ENCODE measurements around the gene CCDC126. TPM values are rescaled to one million over a fixed set of nuclear protein-coding genes. Genes with fewer than 3 reads are reported as not detected.

CCDC126 gene
- total and polyA plus RNA-seq, 2 of the 4 experiments (the other 2 are of a cell fraction): 4.1 to 5.6 TPM

GRCh38 chr7:23658831-23659427 is 61.7 kb downstream of the CCDC126 start:
- intact Hi-C loops (cut with micrococcal nuclease): no loop called here
- in situ Hi-C loops (cut with MboI; ENCODE audit: low sequenced_read_pairs): no loop called here
- CTCF ChIA-PET: no interaction called here

More at GRCh38 chr7:23658831-23659427, 61.7 kb downstream of the CCDC126 start:
- Histone ChIP-seq H3K56ac (ENCODE audit: extremely low read depth, insufficient read depth, low read length) (no peak overlapping the region), H4K8ac (ENCODE audit: low read depth in 2 of 2, low read length in 2 of 2) (no peak overlapping the region), H3K27me3 (ENCODE audit: control insufficient read depth, insufficient read depth, low read length) (no peaks in the 10 kb centered on the region), H3K27ac (ENCODE audit: insufficient read depth, low read length) (no peak overlapping the region), H3K14ac (replicated peaks; ENCODE audit: low read depth, low read length) (no peak overlapping the region), H3K4ac (ENCODE audit: low read depth, low read length) (no peak overlapping the region), H3K4me3 (ENCODE audit: insufficient read depth, low read depth, low read length) (no peak overlapping the region), H2BK120ac (ENCODE audit: low read depth, low read length) (no peak overlapping the region), H2BK20ac (ENCODE audit: low read depth, low read length) (no peak overlapping the region), H3K9me1 (ENCODE audit: insufficient read depth, low read length) (no peaks in the 10 kb centered on the region), H3K4me1 (ENCODE audit: control insufficient read depth, insufficient read depth, low read length) (peaks cover 1% of the 10 kb centered on the region; the same call in 1 of the 2 replicates), H3K36me3 (ENCODE audit: control insufficient read depth, insufficient read depth, low read length) (no peaks in the 10 kb centered on the region), H2AFZ (replicated peaks; ENCODE audit: low read length, poor library complexity) (no peak overlapping the region), H4K5ac (ENCODE audit: low read depth, low read length) (no peak overlapping the region), H4K20me1 (ENCODE audit: insufficient read depth, low read length) (no peaks in the 10 kb centered on the region), H3K9me3 (ENCODE audit: control insufficient read depth, insufficient read depth, low read length) (peaks cover 11% of the 10 kb centered on the region), H3K4me2 (ENCODE audit: low read depth, low read length) (no peak overlapping the region), H4K91ac (ENCODE audit: insufficient read depth, low read depth, low read length) (no peak overlapping the region), H2BK5ac (ENCODE audit: low read depth, low read length, poor library complexity, severe bottlenecking) (no peak overlapping the region), H3K9ac (ENCODE audit: low read depth, low read length) (no peak overlapping the region), H2AK5ac (ENCODE audit: low read depth, low read length) (no peak overlapping the region), H3K18ac (ENCODE audit: low read depth, low read length) (no peak overlapping the region), H3K23ac (ENCODE audit: low read depth, low read length) (no peak overlapping the region), H2AK9ac (replicated peaks; ENCODE audit: low read depth, low read length, poor library complexity) (no peak overlapping the region), H3K79me1 (ENCODE audit: low read depth in 1 of 2, low read length in 2 of 2) (no peaks in the 10 kb centered on the region), H2BK15ac (ENCODE audit: low read depth, low read length) (no peak overlapping the region)
- DNase-seq: no peak
- ATAC-seq (ENCODE audit: low read depth): no peak
- dilution Hi-C loops (cut with HindIII; ENCODE audit: low sequenced_read_pairs, unreplicated experiment): no loop called here
- TF ChIP-seq FOS (IDR thresholded peaks at IDR 0.05; ENCODE audit: low read depth, low read length) (no peak), MAZ (IDR thresholded peaks at IDR 0.05; ENCODE audit: borderline replicate concordance, low read depth, low read length) (no peak), BHLHE40 (IDR thresholded peaks at IDR 0.05; ENCODE audit: low read depth, low read length) (no peak), SMC3 (IDR thresholded peaks at IDR 0.05; ENCODE audit: low read depth, low read length) (no peak), NFE2L2 (IDR thresholded peaks at IDR 0.05; ENCODE audit: low read depth, low read length) (no peak), RAD21 (IDR thresholded peaks at IDR 0.05; ENCODE audit: low read length) (no peak), ELK1 (IDR thresholded peaks at IDR 0.05; ENCODE audit: borderline replicate concordance, low read depth, low read length) (no peak), USF2 (IDR thresholded peaks at IDR 0.05; ENCODE audit: low read depth, low read length) (no peak), CTCF (conservative IDR thresholded peaks at IDR 0.05; ENCODE audit: low read depth, low read length) (no peak), POLR2A (IDR thresholded peaks at IDR 0.05; ENCODE audit: low read depth, low read length) (no peak), RFX5 (IDR thresholded peaks at IDR 0.05; ENCODE audit: low read depth, low read length) (no peak), RCOR1 (IDR thresholded peaks at IDR 0.05; ENCODE audit: insufficient replicate concordance, low read length) (no peak), MAFK (IDR thresholded peaks at IDR 0.05; ENCODE audit: low read depth, low read length) (no peak), CEBPB (IDR thresholded peaks at IDR 0.05; ENCODE audit: low read depth, low read length) (no peak), CHD1 (IDR thresholded peaks at IDR 0.05; ENCODE audit: low read depth, low read length) (no peak), MXI1 (IDR thresholded peaks at IDR 0.05; ENCODE audit: borderline replicate concordance, low read depth, low read length) (no peak)
- no CpG with 5 or more reads among the region's 7 CpGs for WGBS, 2 experiments (ENCODE audit: extremely low coverage in 2 of 2, insufficient read length in 1 of 2)
- no TSS peak for BruUV-seq (replicated peaks)
- POLR2A ChIA-PET (ENCODE audit: unreplicated experiment): no interaction called here

Measured in IMR-90 (cell line).